ENCODE data around the gene MAN2A2.
A peak's percentile ranks its signal among the peaks of the same experiment; 100 is the strongest.
"Not testable (repeated sequence)": the region's sequence is repeated elsewhere in the genome, so short reads cannot be mapped to it uniquely, and the experiment has no call there.

The MAN2A2 gene

GRCh38 chr15:90871716-90872485 is 31.2 kb upstream of the MAN2A2 start:
- DNase-seq (ENCODE audit: low read depth): no peak

- peak; percentile 51 for DNase-seq (ENCODE audit: low read depth)
These were observed 30.5 kb upstream of the MAN2A2 start for GRCh38 chr15:90872486-90873184.

GRCh38 chr15:90873488-90873997 is 29.6 kb upstream of the MAN2A2 start:
- DNase-seq (ENCODE audit: low read depth): no peak

GRCh38 chr15:90873998-90874605 is 29.0 kb upstream of the MAN2A2 start:
- no peak for DNase-seq (ENCODE audit: low read depth)

GRCh38 chr15:90874986-90875385 is 28.1 kb upstream of the MAN2A2 start:
- not testable (repeated sequence) for DNase-seq (ENCODE audit: low read depth)

GRCh38 chr15:90875549-90875981 is 27.5 kb upstream of the MAN2A2 start:
- no peak for DNase-seq (ENCODE audit: low read depth)

GRCh38 chr15:90876046-90876445 is 27.1 kb upstream of the MAN2A2 start:
- DNase-seq (ENCODE audit: low read depth): no peak

- DNase-seq (ENCODE audit: low read depth): no peak
These were observed 26.5 kb upstream of the MAN2A2 start for GRCh38 chr15:90876512-90877170.

GRCh38 chr15:90877315-90877714 is 25.8 kb upstream of the MAN2A2 start:
- DNase-seq (ENCODE audit: low read depth): no peak

GRCh38 chr15:90877996-90878395 is 25.1 kb upstream of the MAN2A2 start:
- DNase-seq (ENCODE audit: low read depth): no peak

- DNase-seq (ENCODE audit: low read depth): no peak
These were observed 24.4 kb upstream of the MAN2A2 start for GRCh38 chr15:90878660-90879059.

GRCh38 chr15:90879730-90880366 is 23.3 kb upstream of the MAN2A2 start:
- DNase-seq (ENCODE audit: low read depth): no peak

GRCh38 chr15:90880381-90881145 is 22.5 kb upstream of the MAN2A2 start:
- DNase-seq (ENCODE audit: low read depth): no peak

GRCh38 chr15:90881181-90881977 is 21.7 kb upstream of the MAN2A2 start:
- no peak for DNase-seq (ENCODE audit: low read depth)

GRCh38 chr15:90881978-90882721 is 21.0 kb upstream of the MAN2A2 start:
- DNase-seq (ENCODE audit: low read depth): no peak

- no peak for DNase-seq (ENCODE audit: low read depth)
These were observed 20.1 kb upstream of the MAN2A2 start for GRCh38 chr15:90882781-90883525.

GRCh38 chr15:90883526-90883975 is 19.6 kb upstream of the MAN2A2 start:
- no peak for DNase-seq (ENCODE audit: low read depth)

- no peak for DNase-seq (ENCODE audit: low read depth)
These were observed 19.0 kb upstream of the MAN2A2 start, which contains the start of gene FES for GRCh38 chr15:90883976-90884718. FES (plus strand) TSS chr15:90884504; CDS start chr15:90885046, 542 bp downstream.
